ENCODE measurements around the gene HMOX1. TPM values are rescaled to one million over a fixed set of nuclear protein-coding genes. Genes with fewer than 3 reads are reported as not detected.

Gene HMOX1
- total and polyA plus RNA-seq, 2 of the 13 experiments (the other 11 are each of a cell fraction or from before 2014, with no cell fraction given), result 53.6 to 67.4 TPM

DNA sequence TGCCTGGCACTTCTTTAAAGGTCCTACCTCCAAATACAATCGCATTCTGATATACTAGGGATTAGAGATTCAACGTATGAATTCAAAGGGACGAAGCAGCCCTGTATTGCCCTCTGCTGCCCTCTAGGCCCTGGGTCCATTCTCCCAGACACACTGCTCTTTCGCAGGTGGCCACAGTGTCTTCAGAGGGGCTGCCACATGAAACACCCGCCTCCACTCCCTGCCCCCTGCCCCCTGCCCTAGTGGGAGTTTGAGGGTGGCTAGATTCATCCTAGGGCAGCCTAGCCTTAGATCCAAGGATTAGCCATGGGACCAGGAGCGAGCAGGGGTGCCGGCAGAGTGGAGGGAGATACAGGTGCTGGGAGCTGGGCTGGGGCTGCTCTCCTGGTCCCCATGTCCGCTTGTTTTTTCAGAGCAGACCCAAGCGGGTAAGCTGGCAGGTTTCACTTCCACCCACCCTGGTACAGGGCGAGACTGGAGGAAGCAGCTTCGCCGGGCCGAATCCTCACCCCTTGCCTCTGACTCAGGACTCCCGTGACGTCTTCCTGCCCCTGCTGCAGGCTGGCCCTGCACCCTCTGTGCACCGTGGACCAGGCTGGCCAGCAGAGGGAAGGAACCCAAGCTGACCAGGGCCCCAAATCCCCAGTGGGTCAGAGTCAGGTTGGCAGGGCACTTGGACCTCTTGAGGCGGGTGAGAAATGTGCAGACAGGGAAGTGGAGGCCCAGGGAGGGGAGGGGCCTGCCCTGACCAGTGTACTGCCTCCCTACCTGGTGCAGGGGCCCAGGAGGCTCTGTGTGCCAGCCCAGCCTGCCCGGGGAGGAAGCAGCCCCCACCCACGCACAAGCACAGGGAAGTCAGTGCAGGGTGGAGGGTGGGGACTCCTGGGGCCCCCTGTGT, 28.4 kb upstream of the HMOX1 start (continued):
- 0 out of 2 replicates have a peak, but pooled peaks have one; percentile 57 for TF ChIP-seq SMAD1 (CRISPR knock-in tag; IDR thresholded peaks at IDR 0.05; ENCODE audit: borderline replicate concordance, low read depth)
- TF ChIP-seq JUND (CRISPR knock-in tag; IDR thresholded peaks at IDR 0.05), result no peak
- TF ChIP-seq JARID2 (CRISPR knock-in tag; IDR thresholded peaks at IDR 0.05; ENCODE audit: insufficient replicate concordance), result no peak
- no peak for TF ChIP-seq CENPX (CRISPR knock-in tag; IDR thresholded peaks at IDR 0.05)
- no peak for TF ChIP-seq CHD2 (IDR thresholded peaks at IDR 0.05; ENCODE audit: low read depth, low read length)
- no peak for TF ChIP-seq CREB1 (IDR thresholded peaks at IDR 0.05)
- TF ChIP-seq CREB1 (CRISPR knock-in tag; IDR thresholded peaks at IDR 0.05), result no peak
- TF ChIP-seq KAT7 (CRISPR knock-in tag; IDR thresholded peaks at IDR 0.05; ENCODE audit: borderline replicate concordance), result no peak
- peak; percentile 37; the same call in 1 of the 2 replicates for TF ChIP-seq GABPB1 (CRISPR knock-in tag; IDR thresholded peaks at IDR 0.05)
- no peak for TF ChIP-seq SPEN (CRISPR knock-in tag; IDR thresholded peaks at IDR 0.05; ENCODE audit: low read depth)
- no peak for TF ChIP-seq ZNF709 (CRISPR knock-in tag; IDR thresholded peaks at IDR 0.05)
- no peak for TF ChIP-seq MED13 (CRISPR knock-in tag; IDR thresholded peaks at IDR 0.05)
- 0 out of 2 replicates have a peak, but pooled peaks have one; percentile 62 for TF ChIP-seq ATF7-NPFF (CRISPR knock-in tag; IDR thresholded peaks at IDR 0.05; ENCODE audit: low read depth)
- TF ChIP-seq ZNF350 (CRISPR knock-in tag; IDR thresholded peaks at IDR 0.05; ENCODE audit: borderline replicate concordance, low read depth), result no peak
- TF ChIP-seq EP300 (IDR thresholded peaks at IDR 0.05; ENCODE audit: low read depth in 2 of 2, low read length in 2 of 2), result no peak
- TF ChIP-seq EP300 (CRISPR knock-in tag; IDR thresholded peaks at IDR 0.05; ENCODE audit: borderline replicate concordance), result no peak
- 0 out of 2 replicates have a peak, but pooled peaks have one; percentile 28 for TF ChIP-seq ZNF343 (CRISPR knock-in tag; IDR thresholded peaks at IDR 0.05)
- no peak; the same call in 1 of the 2 replicates for TF ChIP-seq FOSL2 (CRISPR knock-in tag; IDR thresholded peaks at IDR 0.05)
- TF ChIP-seq, protein P1, sequence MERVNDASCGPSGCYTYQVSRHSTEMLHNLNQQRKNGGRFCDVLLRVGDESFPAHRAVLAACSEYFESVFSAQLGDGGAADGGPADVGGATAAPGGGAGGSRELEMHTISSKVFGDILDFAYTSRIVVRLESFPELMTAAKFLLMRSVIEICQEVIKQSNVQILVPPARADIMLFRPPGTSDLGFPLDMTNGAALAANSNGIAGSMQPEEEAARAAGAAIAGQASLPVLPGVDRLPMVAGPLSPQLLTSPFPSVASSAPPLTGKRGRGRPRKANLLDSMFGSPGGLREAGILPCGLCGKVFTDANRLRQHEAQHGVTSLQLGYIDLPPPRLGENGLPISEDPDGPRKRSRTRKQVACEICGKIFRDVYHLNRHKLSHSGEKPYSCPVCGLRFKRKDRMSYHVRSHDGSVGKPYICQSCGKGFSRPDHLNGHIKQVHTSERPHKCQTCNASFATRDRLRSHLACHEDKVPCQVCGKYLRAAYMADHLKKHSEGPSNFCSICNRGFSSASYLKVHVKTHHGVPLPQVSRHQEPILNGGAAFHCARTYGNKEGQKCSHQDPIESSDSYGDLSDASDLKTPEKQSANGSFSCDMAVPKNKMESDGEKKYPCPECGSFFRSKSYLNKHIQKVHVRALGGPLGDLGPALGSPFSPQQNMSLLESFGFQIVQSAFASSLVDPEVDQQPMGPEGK (CRISPR knock-in tag; IDR thresholded peaks at IDR 0.05), result peak; percentile 67
- no peak for TF ChIP-seq THAP11 (CRISPR knock-in tag; IDR thresholded peaks at IDR 0.05)
- 0 out of 2 replicates have a peak, but pooled peaks have one; percentile 43 for TF ChIP-seq ZNF274 (CRISPR knock-in tag; IDR thresholded peaks at IDR 0.05)
- TF ChIP-seq FOXA1 (IDR thresholded peaks at IDR 0.05), result no peak
- no peak for TF ChIP-seq FOXA1 (CRISPR knock-in tag; IDR thresholded peaks at IDR 0.05)
- no peak for TF ChIP-seq ZNF816 (CRISPR knock-in tag; IDR thresholded peaks at IDR 0.05; ENCODE audit: borderline replicate concordance)
- TF ChIP-seq, protein P2, sequence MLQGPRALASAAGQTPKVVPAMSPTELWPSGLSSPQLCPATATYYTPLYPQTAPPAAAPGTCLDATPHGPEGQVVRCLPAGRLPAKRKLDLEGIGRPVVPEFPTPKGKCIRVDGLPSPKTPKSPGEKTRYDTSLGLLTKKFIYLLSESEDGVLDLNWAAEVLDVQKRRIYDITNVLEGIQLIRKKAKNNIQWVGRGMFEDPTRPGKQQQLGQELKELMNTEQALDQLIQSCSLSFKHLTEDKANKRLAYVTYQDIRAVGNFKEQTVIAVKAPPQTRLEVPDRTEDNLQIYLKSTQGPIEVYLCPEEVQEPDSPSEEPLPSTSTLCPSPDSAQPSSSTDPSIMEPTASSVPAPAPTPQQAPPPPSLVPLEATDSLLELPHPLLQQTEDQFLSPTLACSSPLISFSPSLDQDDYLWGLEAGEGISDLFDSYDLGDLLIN (CRISPR knock-in tag; IDR thresholded peaks at IDR 0.05; ENCODE audit: borderline replicate concordance), result no peak
- peak; percentile 68 for TF ChIP-seq ZNF747 (CRISPR knock-in tag; IDR thresholded peaks at IDR 0.05; ENCODE audit: borderline replicate concordance)
- TF ChIP-seq GPN1 (CRISPR knock-in tag; IDR thresholded peaks at IDR 0.05; ENCODE audit: borderline replicate concordance), result no peak
- TF ChIP-seq, protein P3, sequence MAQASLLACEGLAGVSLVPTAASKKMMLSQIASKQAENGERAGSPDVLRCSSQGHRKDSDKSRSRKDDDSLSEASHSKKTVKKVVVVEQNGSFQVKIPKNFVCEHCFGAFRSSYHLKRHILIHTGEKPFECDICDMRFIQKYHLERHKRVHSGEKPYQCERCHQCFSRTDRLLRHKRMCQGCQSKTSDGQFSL (CRISPR knock-in tag; IDR thresholded peaks at IDR 0.05), result no peak
- TF ChIP-seq ELF1 (CRISPR knock-in tag; IDR thresholded peaks at IDR 0.05), result peak; percentile 31; the same call in 1 of the 2 replicates
